KMS-11 (cell line): ENCODE results near the gene CBFA2T2.
"Not testable (repeated sequence)": the region's sequence is repeated elsewhere in the genome, so short reads cannot be mapped to it uniquely, and the experiment has no call there.

Experiments
- H2AFZ ChIP-seq: fragments of 200-600 bp; sonication (generic); 2 replicates; pipeline ENCODE4 v1.6.1; 2016; ENCODE audit warnings: antibody characterized with exemption, mixed run types, low read depth
- H3K27ac ChIP-seq: fragments of 200-600 bp; sonication (generic); 2 replicates; pipeline ENCODE4 v1.6.1; 2016; ENCODE audit warnings: mild to moderate bottlenecking, mixed run types
- H3K27me3 ChIP-seq: fragments of 200-600 bp; sonication (generic); 2 replicates; pipeline ENCODE4 v1.6.1; 2017; ENCODE audit warnings: mild to moderate bottlenecking, low read depth, mixed run types, moderate library complexity; ENCODE audit not compliant: insufficient read depth
- H3K36me3 ChIP-seq: fragments of 200-600 bp; sonication (generic); 2 replicates; pipeline ENCODE4 v1.6.1; 2017; ENCODE audit warnings: mild to moderate bottlenecking, mixed run types; ENCODE audit not compliant: insufficient read depth
- H3K4me1 ChIP-seq: fragments of 200-600 bp; sonication (generic); 2 replicates; pipeline ENCODE4 v1.6.1; 2016; ENCODE audit warnings: mild to moderate bottlenecking, low read depth, mixed run types; ENCODE audit not compliant: poor library complexity, severe bottlenecking
- H3K4me2 ChIP-seq: fragments of 200-600 bp; sonication (generic); 2 replicates; pipeline ENCODE4 v1.7.0; 2016; ENCODE audit warnings: mild to moderate bottlenecking, mixed run types
- H3K4me3 ChIP-seq: fragments of 200-600 bp; sonication (generic); IDR thresholded peaks from 2 replicates; pipeline ENCODE4 v1.6.1; 2017; ENCODE audit warnings: low read depth, low read length, mixed read lengths; ENCODE audit not compliant: insufficient read depth
- H3K79me2 ChIP-seq: fragments of 200-600 bp; sonication (generic); 2 replicates; pipeline ENCODE4 v1.6.1; 2016; ENCODE audit warnings: low read depth, mixed run types; ENCODE audit not compliant: insufficient read depth
- H3K9ac ChIP-seq: fragments of 200-600 bp; sonication (generic); 2 replicates; pipeline ENCODE4 v1.6.1; 2016; ENCODE audit warnings: mild to moderate bottlenecking, mixed run types
- H4K20me1 ChIP-seq: fragments of 200-600 bp; sonication (generic); 2 replicates; pipeline ENCODE4 v1.6.1; 2016; ENCODE audit warnings: mild to moderate bottlenecking, mixed run types; ENCODE audit not compliant: insufficient read depth
- TF ChIP-seq, protein P1 (sequence below): fragments of 200-600 bp; sonication (generic); conservative IDR thresholded peaks from 2 replicates; pipeline ENCODE4 v1.6.1; 2017; ENCODE audit warnings: low read depth, mild to moderate bottlenecking, antibody characterized with exemption, low read length, moderate library complexity, mixed read lengths

Gene CBFA2T2

DNA sequence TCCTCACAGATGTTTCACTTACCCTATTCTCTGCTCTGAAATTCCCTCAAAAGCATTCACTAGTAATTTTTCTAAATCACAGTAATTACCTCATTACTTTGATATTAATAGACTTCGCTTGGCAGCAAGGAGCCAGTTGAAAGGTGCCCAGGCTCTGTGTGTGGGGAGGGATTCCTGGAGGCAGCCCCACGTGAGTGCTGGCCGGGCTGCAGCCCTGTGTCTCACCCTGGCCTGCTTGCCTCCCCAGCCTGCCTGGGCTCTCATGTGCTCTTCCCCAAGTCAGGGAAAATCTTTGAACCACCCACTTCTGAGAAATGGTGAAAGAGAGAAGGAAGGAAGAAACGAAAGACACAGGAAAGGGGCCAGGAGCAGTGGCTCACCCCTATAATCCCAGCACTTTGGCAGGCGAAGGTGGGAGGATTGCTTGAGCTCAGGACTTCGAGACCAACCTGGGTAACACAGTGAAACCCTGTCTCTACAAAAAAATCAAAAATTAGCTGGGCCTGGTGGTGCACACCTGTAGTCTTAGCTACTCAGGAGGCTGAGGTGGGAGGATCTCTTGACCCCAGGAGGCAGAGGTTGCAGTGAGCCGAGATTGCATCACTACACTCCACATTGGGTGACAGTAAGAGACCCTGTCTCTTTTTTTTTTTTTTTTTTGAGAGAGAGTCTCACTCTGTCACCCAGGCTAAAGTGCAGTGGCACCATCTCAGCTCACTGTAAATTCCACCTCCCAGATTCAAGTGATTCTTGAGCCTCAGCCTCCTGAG, 26.4 kb upstream of the CBFA2T2 start:
- no peaks in the 10 kb centered on the region for H3K36me3 ChIP-seq
- no peaks in the 10 kb centered on the region for H3K27me3 ChIP-seq
- no peak overlapping the region for H3K9ac ChIP-seq
- H3K79me2 ChIP-seq, result no peaks in the 10 kb centered on the region
- H4K20me1 ChIP-seq, result no peaks in the 10 kb centered on the region
- H3K27ac ChIP-seq, result no peak overlapping the region
- peaks cover 5% of the 10 kb centered on the region for H3K4me1 ChIP-seq
- no peak overlapping the region for H2AFZ ChIP-seq
- TF ChIP-seq, protein P1, sequence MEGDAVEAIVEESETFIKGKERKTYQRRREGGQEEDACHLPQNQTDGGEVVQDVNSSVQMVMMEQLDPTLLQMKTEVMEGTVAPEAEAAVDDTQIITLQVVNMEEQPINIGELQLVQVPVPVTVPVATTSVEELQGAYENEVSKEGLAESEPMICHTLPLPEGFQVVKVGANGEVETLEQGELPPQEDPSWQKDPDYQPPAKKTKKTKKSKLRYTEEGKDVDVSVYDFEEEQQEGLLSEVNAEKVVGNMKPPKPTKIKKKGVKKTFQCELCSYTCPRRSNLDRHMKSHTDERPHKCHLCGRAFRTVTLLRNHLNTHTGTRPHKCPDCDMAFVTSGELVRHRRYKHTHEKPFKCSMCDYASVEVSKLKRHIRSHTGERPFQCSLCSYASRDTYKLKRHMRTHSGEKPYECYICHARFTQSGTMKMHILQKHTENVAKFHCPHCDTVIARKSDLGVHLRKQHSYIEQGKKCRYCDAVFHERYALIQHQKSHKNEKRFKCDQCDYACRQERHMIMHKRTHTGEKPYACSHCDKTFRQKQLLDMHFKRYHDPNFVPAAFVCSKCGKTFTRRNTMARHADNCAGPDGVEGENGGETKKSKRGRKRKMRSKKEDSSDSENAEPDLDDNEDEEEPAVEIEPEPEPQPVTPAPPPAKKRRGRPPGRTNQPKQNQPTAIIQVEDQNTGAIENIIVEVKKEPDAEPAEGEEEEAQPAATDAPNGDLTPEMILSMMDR, result no peak
- no peak overlapping the region for H3K4me2 ChIP-seq
- H3K4me3 ChIP-seq, result no peak overlapping the region

DNA sequence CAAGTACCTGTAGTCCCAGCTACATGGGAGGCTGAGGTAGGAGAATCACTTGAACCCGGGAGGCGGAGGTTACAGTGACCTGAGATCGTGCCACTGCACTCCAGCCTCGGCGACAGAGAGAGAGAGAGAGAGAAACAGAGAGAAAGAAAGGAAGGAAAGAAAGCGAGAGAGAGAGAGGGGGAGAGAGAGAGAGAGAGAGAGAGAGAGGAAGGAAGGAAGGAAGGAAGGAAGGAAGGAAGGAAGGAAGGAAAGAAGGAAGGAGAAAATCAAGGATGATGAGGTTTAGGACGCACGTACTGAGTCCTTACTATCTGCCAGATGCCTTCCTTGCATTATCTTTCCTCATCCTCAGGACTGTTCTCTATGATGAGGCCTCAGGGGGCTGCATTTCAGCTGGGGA, 25.1 kb upstream of the CBFA2T2 start:
- not testable (repeated sequence) for H3K27me3 ChIP-seq, H3K4me3 ChIP-seq, H3K27ac ChIP-seq, H2AFZ ChIP-seq, H3K36me3 ChIP-seq, H4K20me1 ChIP-seq, H3K9ac ChIP-seq, H3K4me1 ChIP-seq, H3K4me2 ChIP-seq, H3K79me2 ChIP-seq

DNA sequence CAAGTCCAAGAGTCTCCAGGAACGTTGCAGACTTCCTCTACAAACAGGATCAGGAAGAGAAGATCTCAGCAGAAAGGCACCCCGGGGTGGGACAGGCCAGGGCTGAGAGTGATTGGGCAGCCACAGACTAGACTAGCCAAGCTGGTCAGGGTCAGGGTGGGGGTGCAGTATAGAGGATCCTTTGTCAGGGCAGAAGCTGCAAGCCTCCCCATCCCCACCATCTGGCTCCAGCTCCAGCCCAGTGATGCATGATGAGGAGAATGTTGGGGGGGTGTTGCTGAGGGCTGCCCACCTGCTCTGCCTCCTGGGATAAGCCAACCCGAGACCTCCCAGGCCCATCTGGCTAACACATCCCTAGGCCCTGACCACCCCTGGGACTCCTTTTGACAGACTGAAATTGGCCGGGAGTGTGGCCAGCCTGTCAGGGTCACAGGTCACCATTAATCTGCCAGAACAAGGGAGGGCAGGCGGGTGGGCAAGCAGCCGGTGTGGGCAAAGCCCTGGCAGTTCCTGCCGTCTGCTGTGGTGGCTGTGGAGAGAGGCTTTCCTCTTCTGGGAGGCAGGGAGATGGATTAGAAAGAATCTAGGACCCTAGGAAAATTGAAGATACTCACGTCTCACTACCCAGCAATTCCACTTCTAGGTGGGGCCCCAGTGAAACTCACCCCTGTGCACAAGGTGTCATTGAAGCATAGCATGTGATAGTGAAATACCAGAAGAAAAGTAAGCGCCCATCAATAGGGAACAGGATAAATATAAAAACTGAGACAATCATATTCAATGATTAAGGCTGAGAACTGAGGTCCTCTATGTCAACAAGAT, 24.2 kb upstream of the CBFA2T2 start:
- Histone ChIP-seq H3K36me3 (no peaks in the 10 kb centered on the region), H4K20me1 (no peaks in the 10 kb centered on the region), H3K27ac (no peak overlapping the region), H3K4me3 (no peak overlapping the region), H3K27me3 (no peaks in the 10 kb centered on the region), H3K4me2 (no peak overlapping the region), H3K4me1 (no peaks in the 10 kb centered on the region), H2AFZ (no peak overlapping the region), H3K9ac (no peak overlapping the region), H3K79me2 (no peaks in the 10 kb centered on the region)
- TF ChIP-seq, protein P1, result no peak

DNA sequence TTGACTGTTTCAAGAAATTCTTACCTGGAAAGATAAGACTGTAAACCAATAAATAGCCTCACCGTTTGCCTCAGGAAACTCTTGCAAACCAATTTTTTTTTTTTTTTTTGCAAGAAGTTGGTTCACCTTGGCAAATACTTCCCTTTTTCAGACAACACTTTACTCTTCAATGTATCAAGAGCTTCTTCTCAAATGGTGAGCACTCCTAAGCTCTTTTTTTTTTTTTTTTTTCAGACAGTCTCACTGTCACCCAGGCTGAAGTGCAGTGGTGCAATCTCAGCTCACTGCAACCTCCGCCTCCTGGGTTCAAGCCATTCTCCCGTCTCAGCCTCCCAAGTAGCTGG, 23.6 kb upstream of the CBFA2T2 start:
- H3K4me1 ChIP-seq, result no peaks in the 10 kb centered on the region
- TF ChIP-seq, protein P1, result no peak
- no peaks in the 10 kb centered on the region for H3K79me2 ChIP-seq
- no peak overlapping the region for H3K4me3 ChIP-seq
- no peaks in the 10 kb centered on the region for H3K27me3 ChIP-seq
- no peak overlapping the region for H2AFZ ChIP-seq
- no peaks in the 10 kb centered on the region for H4K20me1 ChIP-seq
- no peak overlapping the region for H3K9ac ChIP-seq
- H3K4me2 ChIP-seq, result no peak overlapping the region
- H3K36me3 ChIP-seq, result no peaks in the 10 kb centered on the region
- H3K27ac ChIP-seq, result no peak overlapping the region

DNA sequence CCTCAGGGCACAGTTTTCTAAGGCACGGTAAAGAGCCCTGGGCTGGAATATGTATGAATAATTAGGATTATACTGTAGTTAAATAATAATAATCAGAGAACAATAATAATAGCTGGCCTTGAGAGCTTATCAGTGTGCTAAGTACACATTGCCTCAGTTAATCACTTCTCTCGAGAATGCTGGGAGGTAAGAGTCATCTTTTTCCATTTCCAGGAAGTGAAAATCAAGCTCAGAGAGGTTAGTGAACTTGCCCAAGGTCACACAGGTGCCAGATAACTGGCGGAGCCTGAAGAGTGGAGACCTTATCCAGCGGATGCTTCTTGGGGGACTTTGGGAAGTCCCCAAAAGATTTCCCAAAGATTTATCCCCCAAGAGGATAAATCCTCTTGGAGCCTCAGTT, 19.4 kb upstream of the CBFA2T2 start:
- Histone ChIP-seq H3K27ac (no peak overlapping the region), H3K4me1 (no peaks in the 10 kb centered on the region), H3K4me3 (no peak overlapping the region), H3K4me2 (no peak overlapping the region), H2AFZ (no peak overlapping the region), H3K9ac (no peak overlapping the region), H3K36me3 (no peaks in the 10 kb centered on the region), H4K20me1 (no peaks in the 10 kb centered on the region), H3K27me3 (no peaks in the 10 kb centered on the region), H3K79me2 (no peaks in the 10 kb centered on the region)
- TF ChIP-seq, protein P1, result no peak
